Fibroblast of skin of left biceps (primary cell): ENCODE measurements around the gene OR8G5.

Experiments
- DNase-seq, 2 experiments: peaks; one replicate each; pipeline ENCODE4 v3.0.0-alpha.2; 2013; ENCODE audit warnings: low read depth in 2 of 2

OR8G5 gene

DNA sequence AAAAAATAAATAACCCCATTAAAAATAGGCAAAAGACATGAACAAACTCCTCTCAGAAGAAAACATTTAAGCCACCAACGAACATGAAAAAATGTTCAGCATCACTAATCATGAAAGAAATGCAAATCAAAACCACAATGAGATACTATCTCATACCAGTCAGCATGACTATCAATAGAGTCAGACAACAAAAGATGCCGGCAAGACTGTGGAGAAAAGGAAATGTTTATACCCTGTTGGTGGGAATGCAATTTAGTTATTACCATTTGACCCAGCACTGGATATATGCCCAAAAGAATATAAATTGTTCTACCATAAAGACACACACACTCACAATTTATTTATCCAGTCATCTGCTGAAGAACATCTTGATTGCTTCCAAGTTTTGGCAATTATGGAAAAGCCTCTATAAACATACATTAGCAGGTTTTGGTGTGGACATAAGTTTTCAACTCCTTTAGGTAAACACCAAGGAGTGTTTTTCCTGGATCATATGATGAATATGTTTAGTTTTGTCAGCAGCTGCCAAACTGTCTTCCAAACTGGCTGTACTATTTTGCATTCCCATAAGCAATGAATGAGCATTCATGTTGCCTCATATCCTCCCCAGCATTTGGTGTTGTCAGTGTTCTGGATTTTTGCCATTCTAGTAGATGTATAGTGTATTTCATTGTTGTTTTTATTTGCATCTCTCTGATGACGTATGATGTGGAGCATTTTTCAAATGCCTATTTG lies 29.6 kb downstream of the OR8G5 start:
- DNase-seq = peak; percentile 21 to 28

- no peak for DNase-seq
Observed at GRCh38 chr11:124294687-124295086, 38.5 kb downstream of the OR8G5 start.

- no peak for DNase-seq
Observed at GRCh38 chr11:124296016-124296415, 39.8 kb downstream of the OR8G5 start.

GRCh38 chr11:124297921-124298320 lies 41.7 kb downstream of the OR8G5 start:
- DNase-seq = peak in 1 of 2 experiments; percentile 10

DNA sequence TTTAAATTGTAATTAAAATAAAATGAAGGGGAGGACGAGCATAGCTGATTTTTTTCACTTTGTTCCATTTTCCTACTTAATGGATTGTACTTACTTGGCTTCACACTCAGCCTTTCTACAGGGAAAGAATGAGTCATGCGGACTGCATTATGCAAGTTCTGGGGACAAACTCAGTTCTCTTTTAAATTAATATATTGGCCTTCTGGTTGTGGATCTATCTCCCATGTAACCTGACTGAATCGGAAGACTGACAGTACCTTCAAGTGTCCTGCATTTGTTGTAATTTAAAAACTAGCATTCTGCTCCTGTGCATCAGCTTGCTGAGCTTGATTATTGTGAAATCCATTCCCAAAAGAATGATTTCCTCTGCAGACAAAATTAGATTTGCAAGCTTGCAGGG lies 45.4 kb downstream of the OR8G5 start:
- peak in 1 of 2 experiments; percentile 19 for DNase-seq

DNA sequence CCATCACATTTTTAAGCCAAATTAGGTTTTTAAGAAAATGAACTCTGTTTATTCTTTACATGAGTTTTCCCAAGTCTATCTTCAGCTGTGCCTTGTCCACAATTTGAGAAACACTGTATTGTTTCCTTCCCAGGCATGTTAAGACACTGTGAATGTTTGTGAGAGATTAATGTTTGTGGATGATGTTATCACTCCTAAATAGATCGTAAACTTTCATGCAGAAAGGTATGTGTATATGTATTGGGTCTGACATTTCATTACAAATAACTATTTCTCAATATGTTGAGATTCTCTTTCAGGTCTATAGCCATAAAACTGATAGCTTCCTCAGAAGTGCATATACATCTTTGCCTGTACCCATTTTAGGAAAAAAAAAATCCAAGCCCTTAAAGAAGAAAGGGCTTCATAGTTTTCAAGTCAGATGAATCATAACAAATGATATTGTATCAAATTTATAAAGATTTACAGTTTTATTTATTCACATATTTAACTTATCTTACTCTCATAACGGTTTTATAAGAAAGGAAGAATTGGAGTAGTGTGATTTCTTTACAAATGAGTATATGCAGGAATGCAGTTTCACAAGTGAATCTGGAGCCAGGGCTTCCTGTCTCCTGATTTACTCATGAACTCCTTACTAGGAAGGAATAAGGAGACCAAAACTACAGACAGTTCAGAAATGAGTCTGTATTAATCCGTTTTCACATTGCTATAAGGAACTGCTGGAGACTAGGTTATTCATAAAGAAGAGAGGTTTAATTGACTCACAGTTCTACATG lies 46.4 kb downstream of the OR8G5 start:
- DNase-seq = no peak

- DNase-seq = no peak
Observed at GRCh38 chr11:124307093-124307492, 50.9 kb downstream of the OR8G5 start.

- no peak for DNase-seq
Observed at GRCh38 chr11:124310721-124311120, 54.5 kb downstream of the OR8G5 start.

DNA sequence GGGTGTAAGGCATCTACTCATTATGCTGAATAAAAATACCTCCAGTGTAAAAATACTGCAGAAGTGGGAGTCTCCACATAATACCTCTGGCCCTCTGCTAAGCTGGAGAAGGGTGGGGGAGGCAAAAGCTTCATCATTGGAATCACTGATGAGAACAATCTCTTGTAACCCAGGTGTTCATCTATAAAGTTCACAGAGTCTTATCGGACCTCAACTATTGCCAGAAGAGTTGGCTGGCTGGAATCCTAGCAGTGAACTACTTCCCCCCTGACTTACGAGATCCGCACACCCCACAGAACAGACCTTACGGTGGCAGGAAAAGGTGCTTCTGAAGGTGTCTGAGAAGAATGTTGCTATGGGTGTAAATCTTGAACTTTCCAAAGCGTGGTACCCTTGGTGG lies 55.1 kb downstream of the OR8G5 start:
- no peak for DNase-seq

DNA sequence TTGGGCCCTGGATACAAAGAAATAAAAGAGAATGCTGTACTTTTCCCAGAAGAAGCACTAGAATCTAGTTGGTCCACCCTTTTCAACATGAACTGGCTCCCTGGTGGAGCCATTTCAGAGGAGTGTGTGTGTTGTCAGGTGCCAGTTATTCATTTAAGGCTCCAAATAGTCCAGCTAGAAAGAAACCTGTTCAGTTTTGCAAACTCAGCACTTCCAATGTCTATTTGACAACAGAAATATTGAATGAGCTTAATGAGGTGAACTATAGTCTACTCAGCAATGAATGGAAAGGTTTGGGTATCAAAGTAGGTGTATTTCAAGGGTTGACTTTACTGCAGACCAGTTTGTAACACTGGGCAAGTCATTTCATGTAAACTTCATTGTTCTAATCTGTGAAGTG lies 55.5 kb downstream of the OR8G5 start:
- DNase-seq = no peak

GRCh38 chr11:124313131-124313530 lies 57.0 kb downstream of the OR8G5 start:
- no peak for DNase-seq

- no peak for DNase-seq
Observed at GRCh38 chr11:124313849-124314248, 57.7 kb downstream of the OR8G5 start, which contains the start of gene OR8D1. TSS of gene OR8D1 (minus strand) at chr11:124313949. CDS start at chr11:124310766, 3,183 bp downstream.

DNA sequence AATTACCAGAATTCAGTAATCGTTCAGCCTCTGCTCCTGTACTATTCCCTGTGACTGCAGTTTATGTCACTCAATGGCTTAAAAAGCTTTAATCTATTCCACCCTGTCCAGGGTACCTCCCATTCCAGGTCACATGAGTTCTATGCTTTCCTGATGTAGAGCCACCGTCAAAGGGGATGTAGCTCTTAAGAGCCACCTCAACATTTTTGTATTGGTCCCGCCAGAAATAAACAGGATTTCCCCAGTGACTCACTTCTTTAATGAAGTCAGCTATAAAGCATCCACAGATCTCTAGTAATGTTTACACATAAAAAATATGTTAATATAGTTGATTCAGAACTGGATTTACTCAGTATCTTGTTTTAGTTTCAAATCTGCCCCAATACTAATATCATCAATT lies 58.9 kb downstream of the OR8G5 start:
- no peak for DNase-seq
